ENCODE results near the gene GABBR1. TPM values are rescaled to one million over a fixed set of nuclear protein-coding genes. Genes with fewer than 3 reads are reported as not detected.

The GABBR1 gene
- polyA plus RNA-seq, 12 donors, result 25.4 to 85.6 (median 28.3) TPM; not detected in 1

- no peak for DNase-seq
Measured at GRCh38 chr6:29528988-29529560, 103.9 kb downstream of the GABBR1 start.

GRCh38 chr6:29528300-29528931, 104.6 kb downstream of the GABBR1 start:
- no peak for DNase-seq

DNA sequence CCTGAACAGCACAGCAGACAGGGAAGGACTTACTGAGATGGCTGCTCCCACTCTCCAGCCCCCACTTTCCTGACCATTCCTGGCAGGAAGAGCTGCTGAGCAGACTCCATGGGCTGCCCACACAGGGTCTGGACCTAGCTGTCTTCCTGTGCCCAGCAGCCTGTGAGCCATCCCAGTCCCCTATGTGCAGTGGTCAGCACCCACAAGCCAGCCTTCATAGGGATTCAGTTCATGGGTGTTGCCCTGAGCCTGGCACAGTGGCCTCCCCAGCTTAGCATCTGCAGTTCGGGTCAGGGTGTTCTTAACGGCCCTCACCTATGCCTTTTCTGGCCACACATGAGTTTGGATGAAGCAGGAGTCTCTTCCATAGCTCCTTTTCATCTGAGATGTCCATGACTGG, 105.4 kb downstream of the GABBR1 start:
- DNase-seq, result no peak

GRCh38 chr6:29527126-29527525, 105.9 kb downstream of the GABBR1 start:
- DNase-seq, result no peak

DNA sequence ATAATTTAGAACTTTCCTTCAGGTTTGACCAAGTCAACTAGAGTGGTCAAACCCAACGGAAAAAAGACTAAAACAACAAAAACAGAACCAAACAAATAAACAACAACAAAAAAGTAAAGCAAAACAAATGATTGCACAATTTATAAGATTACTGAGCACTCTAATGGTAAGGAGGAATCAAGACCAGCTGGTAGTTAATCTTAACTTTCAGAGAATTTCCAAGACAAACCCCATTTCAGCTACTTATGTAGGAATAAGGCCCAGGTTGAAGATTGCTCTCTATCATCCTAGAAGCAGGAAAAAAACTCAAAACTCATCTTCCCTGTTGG, 107.7 kb downstream of the GABBR1 start:
- no peak for DNase-seq

- DNase-seq, result no peak
Measured at GRCh38 chr6:29524444-29525310, 108.3 kb downstream of the GABBR1 start.

DNA sequence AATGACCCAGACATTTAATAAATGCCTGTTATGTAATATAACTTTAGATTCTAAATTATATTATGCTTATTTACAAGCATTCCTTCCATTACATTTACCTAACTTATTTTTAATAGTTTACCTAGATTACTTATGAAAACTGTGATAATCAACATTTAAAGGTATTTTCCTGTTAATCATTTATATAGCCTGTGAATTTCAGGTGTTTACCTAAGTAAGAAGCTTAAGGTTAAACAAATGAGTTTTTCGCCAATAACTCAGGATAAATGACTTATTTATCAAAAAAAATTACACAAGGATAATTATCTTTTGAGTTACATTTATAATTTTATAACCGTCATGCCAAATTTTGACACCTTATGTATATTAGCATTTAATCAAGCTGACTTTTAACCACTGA, 108.9 kb downstream of the GABBR1 start:
- DNase-seq, result no peak

GRCh38 chr6:29522227-29522626, 110.8 kb downstream of the GABBR1 start:
- no peak for DNase-seq

- no peak for DNase-seq
Measured at GRCh38 chr6:29521006-29521680, 111.8 kb downstream of the GABBR1 start.

DNA sequence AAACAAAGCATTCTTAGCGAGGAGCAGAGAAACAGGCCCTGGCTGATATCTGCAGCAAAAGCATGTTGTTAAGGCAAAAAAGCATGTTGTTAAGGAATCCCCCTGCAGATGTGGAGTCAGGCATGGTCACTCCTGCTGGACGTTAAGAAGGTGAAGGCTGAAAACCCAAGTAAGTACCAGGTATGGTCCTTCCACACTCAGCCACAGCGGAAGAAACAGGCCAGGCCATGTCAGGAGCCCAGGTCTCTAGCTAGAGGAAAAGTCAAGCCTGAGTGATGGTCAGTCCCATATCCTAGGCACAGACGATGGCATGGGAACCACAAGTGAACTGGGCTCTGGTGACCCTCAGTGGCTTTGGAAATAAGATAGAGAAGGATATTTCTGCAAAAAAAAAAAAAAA, 112.8 kb downstream of the GABBR1 start:
- DNase-seq, result no peak

DNA sequence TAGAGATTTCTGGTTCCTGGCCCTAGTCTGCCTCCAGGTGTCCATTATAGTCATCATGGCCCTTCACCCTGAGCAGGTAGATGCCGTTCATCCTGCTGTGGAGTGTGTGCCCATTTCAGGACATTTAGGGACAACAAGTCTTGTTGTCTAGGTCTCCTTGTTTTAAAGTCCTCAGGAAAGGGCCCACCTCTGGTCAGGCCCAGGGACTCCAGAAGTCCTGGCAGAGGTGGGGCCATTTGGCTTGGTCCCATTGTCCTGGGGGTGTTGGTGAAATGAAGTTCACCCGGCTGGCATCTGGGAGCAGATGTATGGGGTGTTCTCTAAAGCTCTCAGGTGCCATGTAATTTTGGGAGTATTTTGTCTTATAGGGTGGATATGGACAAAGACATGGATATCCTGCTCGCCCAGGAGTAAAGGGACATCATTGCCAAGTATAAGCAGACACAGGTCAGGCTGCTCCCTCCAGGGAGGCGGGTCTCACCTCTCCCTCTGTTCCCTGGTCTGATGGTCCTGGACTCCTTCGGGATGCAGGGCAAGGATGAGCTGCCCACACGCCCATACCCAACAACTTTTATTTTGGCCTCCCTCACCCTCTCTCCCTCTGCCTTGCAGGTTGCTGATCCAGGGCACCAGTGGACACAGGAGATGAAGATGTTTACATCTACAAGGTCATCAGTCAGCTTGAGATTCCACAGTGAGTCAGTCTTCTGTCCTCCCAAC, 113.5 kb downstream of the GABBR1 start:
- DNase-seq, result no peak

DNA sequence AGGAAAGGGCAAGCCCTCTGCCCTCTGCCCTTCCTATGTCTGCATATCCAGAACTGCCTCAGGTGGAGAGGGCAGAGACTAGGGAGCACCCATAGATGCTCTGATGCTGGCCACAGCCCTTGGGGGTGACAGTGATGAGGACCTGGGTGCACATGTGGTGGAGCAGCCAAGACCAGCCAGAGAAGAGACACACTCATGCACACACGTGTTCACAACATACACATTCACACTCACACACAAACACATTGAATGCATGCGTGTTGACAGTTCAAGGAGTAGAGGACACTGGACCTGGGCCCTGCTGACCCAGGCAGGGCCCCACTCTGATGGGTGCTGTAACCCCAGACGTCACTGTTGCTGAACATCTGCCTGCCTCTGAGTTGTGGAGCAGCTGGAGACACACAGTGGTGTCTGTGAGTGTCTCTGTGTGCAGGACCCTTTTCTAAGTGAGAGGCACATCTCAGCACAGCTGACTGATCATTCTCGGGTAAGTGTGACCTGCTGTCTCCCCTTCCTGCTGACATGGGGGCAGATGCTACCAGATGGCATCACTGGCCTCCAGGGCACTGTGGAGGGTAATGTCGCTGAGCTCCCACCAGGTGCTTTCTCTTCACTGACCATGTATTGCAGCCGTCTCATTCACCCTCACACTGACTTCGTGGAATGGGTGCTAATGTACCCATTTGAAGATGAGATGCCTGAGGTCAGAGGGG, 115.1 kb downstream of the GABBR1 start:
- no peak for DNase-seq

GRCh38 chr6:29517245-29517644, 115.7 kb downstream of the GABBR1 start:
- DNase-seq, result no peak

- DNase-seq, result no peak
Measured at GRCh38 chr6:29516108-29516507, 116.9 kb downstream of the GABBR1 start.

- no peak for DNase-seq
Measured at GRCh38 chr6:29510746-29511300, 122.2 kb downstream of the GABBR1 start.

GRCh38 chr6:29510202-29510601, 122.8 kb downstream of the GABBR1 start:
- no peak for DNase-seq

Measured in muscle of arm (tissue), 12 donors.